ENCODE data around the gene ST6GALNAC4.
A peak's percentile ranks its signal among the peaks of the same experiment; 100 is the strongest.

The ST6GALNAC4 gene

DNA sequence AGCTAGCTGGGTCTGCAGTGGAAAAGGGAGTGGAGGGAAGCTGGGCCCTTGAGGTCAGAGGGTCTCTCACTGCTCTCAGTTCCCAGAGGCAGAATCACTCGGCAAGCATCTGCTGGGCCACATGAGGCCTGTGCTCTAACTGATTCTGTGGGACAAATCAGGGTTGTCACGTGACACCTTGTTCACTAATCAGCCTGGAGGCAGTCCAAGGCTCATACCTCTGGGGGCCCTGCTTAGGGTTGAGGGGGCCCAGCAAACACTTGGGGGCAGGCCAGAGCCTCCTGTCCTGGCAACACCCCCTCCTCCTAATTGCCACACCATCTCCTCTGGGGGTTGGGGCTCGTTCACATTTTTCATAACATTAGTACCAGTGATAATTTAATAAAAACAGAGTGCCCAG is 29.9 kb upstream of the ST6GALNAC4 start:
- DNase-seq (ENCODE audit: low spot score) = no peak

DNA sequence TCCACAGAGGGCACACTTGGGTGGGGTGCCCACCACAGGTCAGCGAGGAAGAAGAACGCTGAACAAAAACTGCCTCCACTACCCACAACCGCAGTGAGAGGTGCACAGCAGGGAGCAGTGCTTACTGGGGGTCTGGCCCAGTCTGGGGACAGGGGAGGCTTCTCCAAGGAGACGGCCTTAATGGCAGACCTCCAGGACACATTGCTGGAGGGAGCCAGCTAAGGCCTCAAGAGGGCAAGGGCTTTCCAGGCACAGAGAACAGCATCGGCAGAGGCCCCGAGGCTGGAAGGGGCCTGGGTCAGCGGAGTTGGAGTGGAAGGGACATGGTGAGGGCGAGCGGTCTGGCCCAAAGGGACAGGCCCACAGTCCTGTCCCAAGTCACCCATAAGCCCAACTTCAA is 29.1 kb upstream of the ST6GALNAC4 start:
- DNase-seq (ENCODE audit: low spot score) = no peak

DNA sequence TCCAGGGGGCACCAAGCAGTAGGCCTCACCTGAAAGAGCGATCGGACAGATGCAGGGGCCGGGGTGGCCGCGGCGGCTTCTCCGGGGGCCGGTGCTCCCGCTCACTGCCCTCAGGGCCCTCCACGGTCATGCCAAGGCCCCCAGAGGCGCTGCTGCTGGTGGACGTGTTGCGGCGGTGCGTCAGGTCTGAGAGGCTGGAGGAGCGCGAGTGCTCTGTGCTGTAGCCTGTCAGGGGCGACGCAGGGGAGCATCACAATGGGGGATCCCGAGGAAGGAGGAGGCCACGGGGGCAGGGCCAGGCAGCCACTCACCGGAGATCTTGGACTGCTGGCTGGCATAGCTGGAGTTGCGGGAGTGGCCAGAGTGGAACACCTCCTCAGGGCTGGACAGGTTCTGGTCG is 28.5 kb upstream of the ST6GALNAC4 start:
- no peak for DNase-seq (ENCODE audit: low spot score)

DNA sequence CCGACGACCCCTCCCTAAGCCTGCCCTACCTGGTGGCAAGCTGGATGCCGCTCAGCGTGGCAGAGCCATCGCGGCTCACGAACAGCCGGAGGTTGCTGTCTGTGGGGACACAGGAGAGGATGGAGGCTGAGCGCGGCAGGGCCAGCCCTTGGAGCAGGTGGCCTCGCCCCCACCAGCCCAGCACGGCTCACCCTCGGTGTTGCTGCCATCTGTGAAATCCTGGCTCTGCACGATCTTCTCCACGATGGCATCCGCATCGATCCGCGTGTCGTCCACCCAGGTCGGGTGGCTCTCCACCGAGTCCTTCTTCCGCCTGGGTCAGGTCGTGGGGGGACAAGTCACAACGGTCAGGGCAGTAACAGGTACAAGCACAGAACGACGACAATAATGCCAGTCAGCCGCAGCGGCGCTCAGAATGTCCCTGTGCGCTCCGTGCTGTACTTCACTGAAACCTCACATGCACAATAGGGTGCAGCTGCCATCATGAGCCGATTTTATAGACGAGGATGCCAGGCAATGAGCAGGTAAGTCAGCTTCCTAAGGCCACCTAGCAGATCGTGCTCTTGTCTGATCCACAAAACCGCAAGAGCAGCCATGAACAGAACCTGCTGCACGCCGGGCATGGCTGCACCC is 27.9 kb upstream of the ST6GALNAC4 start:
- DNase-seq (ENCODE audit: low spot score) = no peak

- peak; percentile 88 for DNase-seq (ENCODE audit: low spot score)
These were observed 26.9 kb upstream of the ST6GALNAC4 start for GRCh38 chr9:127943731-127944144.

- DNase-seq (ENCODE audit: low spot score) = no peak
These were observed 26.3 kb upstream of the ST6GALNAC4 start for GRCh38 chr9:127943011-127943662.

- DNase-seq (ENCODE audit: low spot score) = no peak
These were observed 25.6 kb upstream of the ST6GALNAC4 start for GRCh38 chr9:127942216-127943010.

DNA sequence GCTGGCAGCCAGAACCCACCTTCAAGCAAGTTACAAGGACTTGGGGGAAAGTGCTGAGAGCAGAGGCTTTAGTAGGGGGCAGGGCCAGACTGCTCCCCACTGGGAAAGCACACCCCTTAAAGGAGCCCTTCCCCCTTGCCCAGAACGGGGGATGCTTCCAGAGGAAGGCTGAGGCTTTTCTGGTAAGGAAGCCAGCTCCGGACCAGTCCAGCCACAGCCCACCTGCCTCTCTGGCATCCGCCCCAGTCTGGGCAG is 25.0 kb upstream of the ST6GALNAC4 start:
- DNase-seq (ENCODE audit: low spot score) = no peak

- DNase-seq (ENCODE audit: low spot score) = no peak
These were observed 24.5 kb upstream of the ST6GALNAC4 start for GRCh38 chr9:127941062-127941960.

- DNase-seq (ENCODE audit: low spot score) = no peak
These were observed 23.8 kb upstream of the ST6GALNAC4 start for GRCh38 chr9:127940593-127940992.

GRCh38 chr9:127938298-127938690 is 21.5 kb upstream of the ST6GALNAC4 start:
- no peak for DNase-seq (ENCODE audit: low spot score)

DNA sequence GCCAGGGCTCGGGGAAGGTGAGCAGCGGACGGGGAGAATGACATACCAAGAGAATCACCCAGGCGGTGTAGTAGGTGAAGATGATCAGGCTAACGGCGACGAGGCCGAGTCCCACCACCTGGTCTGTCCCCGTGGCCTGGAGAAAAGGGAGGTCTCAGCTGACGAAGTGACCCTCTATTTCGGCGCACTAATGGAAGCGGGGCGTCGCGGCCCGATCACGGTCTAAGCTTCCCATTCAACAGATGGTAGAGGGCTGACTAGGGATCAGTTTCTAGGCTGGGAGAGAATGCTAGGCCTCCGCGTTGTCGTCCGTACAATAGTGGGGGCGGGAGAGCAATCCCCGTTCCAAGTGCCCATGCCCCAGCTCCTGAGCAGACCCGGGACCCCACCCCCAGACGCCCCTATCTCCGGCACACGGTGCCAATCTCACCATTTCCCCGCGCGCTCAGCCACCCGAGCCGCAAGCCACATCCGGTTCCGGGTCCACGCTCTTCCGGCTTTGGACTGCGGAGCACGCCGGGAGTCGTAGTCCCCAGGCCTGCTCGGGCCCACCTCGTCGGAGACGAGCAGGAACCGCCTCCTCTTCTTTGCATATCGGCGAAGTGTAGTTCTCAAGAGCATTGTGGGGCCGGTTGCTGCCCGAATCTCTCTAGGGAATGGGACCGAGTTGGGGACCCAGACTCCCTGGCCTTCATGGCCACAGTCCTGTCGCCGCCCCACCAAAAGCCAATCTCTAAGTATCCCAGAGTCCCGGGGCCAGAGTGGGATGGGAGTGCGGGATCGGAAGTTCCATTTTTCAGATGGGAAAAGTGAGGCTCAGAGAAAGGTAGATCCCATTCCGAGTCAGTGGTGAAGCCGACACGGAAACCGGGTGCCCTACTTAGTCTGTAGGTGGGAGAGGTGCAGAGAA is 20.8 kb upstream of the ST6GALNAC4 start, which contains the start of gene DPM2:
TSS of gene DPM2 (minus strand) at position 467 of the 910 bp plus-strand sequence. CDS start at position 433, 34 bp downstream.
- DNase-seq (ENCODE audit: low spot score) = peak; percentile 83

- DNase-seq (ENCODE audit: low spot score) = no peak
These were observed 20.2 kb upstream of the ST6GALNAC4 start for GRCh38 chr9:127937056-127937387.

GRCh38 chr9:127936347-127936852 is 19.6 kb upstream of the ST6GALNAC4 start:
- no peak for DNase-seq (ENCODE audit: low spot score)

- DNase-seq (ENCODE audit: low spot score) = no peak
These were observed 19.0 kb upstream of the ST6GALNAC4 start for GRCh38 chr9:127935765-127936221.

DNA sequence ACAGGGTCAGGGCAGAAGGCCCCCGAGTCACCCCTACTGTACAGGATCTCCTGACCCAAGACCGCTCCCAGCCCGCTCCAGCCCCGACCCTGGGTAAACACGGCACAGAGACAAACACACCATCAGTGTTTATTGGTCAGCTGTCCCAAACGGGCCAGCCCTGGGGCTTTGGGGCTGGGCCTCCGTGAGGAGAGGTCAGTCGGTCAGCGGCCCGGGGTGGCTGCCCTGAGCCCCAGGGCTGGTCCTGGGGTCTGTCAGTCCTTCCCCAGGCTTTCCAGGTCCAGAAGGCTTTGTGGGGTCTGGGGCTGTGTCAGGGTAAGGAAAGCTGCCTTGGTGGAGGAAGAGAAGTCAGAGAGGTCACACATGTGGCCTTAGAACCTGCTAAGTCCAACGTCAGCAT is 18.1 kb upstream of the ST6GALNAC4 start:
- no peak for DNase-seq (ENCODE audit: low spot score)

DNA sequence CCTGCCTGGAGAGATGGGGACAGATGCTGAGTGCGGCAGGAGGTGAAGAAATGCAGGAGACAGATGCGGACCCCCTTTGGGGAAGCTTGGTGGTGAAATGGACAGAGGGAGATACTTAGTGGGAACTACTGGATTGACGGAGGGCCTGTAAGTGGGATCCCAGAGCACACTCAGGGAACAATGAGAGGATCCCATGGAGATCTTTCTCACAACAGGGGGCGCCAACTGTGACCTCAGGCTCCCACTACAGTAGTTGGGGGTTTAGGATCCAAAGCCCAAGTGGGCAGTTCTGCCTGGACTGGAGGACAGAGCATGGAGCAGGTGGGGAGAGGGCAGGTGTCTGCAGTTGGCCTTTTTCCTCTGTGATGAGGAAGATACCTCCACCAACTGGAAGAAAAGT is 17.4 kb upstream of the ST6GALNAC4 start:
- DNase-seq (ENCODE audit: low spot score) = no peak

DNA sequence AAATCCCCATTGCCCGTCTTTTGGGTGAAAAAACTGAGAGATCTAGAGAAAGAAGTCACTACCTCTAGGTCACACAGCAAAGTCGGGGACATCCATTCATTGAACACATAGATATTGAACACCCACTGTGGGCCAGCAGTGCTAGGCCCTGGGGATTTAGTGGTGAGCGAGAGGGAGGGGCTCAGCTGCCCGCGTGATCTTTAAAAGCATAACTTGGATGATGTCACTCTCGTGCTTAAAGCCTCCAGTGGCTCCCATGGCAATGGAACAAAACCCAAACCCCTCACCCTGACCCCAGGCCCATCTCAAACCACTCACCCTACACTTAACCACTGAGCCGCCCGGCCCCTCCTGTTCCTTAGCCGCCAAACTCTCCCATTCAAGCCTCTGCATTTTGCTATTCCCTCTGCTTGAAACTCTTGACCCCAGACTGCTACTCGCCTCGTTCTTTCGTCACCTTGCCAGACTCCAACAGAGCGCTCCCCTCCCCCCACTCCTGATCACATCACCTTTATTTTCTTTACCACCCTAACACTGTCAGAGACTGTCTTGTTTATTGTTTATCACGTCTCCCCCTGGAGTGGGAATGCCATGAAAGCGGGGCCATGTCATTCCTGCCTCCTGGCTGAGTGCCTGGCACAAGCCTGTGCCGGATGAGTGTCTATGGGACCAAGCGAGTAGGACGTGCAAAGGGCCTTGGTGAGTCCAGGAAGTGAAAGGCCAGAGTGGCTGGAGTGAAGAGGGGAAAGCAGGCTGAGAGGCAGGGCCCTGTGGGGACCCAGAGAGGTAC is 14.4 kb upstream of the ST6GALNAC4 start:
- no peak for DNase-seq (ENCODE audit: low spot score)

GRCh38 chr9:127930231-127931091 is 13.6 kb upstream of the ST6GALNAC4 start, which contains the start of gene PIP5KL1:
Gene PIP5KL1 (minus strand): TSS chr9:127930777. CDS start chr9:127930752, 25 bp downstream.
- DNase-seq (ENCODE audit: low spot score) = peak; percentile 80

Data from putamen (tissue), 1 donor.